Kidney tubule cell (primary cell): ENCODE results near the gene P2RY2.

Experiments used
- DNase-seq: peaks from one replicate; pipeline ENCODE4 v3.0.0-alpha.2; 2018; ENCODE audit warnings: low spot score

Gene P2RY2

GRCh38 chr11:73205661-73206343, 12.3 kb upstream of the P2RY2 start:
- no peak for DNase-seq

GRCh38 chr11:73206801-73207200, 11.3 kb upstream of the P2RY2 start:
- peak; percentile 21 for DNase-seq

- DNase-seq, result no peak
Observed at GRCh38 chr11:73209892-73210291, 8.2 kb upstream of the P2RY2 start.

GRCh38 chr11:73210916-73211667, 7.0 kb upstream of the P2RY2 start:
- no peak for DNase-seq

GRCh38 chr11:73213196-73214143, 4.6 kb upstream of the P2RY2 start:
- DNase-seq, result no peak

GRCh38 chr11:73215191-73216134, 2.6 kb upstream of the P2RY2 start:
- DNase-seq, result no peak

- no peak for DNase-seq
Observed at GRCh38 chr11:73216465-73216864, 1.6 kb upstream of the P2RY2 start.

GRCh38 chr11:73217131-73217809, 811 bp upstream of the P2RY2 start:
- DNase-seq, result no peak

GRCh38 chr11:73217810-73218105, 323 bp upstream of the P2RY2 start:
- DNase-seq, result no peak

- DNase-seq, result no peak
Observed at GRCh38 chr11:73218830-73219215, 742 bp downstream of the P2RY2 start.

GRCh38 chr11:73219396-73220285, 1.6 kb downstream of the P2RY2 start:
- no peak for DNase-seq

GRCh38 chr11:73221451-73221850, 3.4 kb downstream of the P2RY2 start:
- DNase-seq, result no peak

GRCh38 chr11:73221996-73222395, 3.9 kb downstream of the P2RY2 start:
- DNase-seq, result no peak

GRCh38 chr11:73223998-73224730, 6.1 kb downstream of the P2RY2 start:
- DNase-seq, result no peak

GRCh38 chr11:73225001-73225686, 7.1 kb downstream of the P2RY2 start:
- DNase-seq, result peak; percentile 26

- no peak for DNase-seq
Observed at GRCh38 chr11:73225851-73226250, 7.8 kb downstream of the P2RY2 start.

GRCh38 chr11:73226297-73227006, 8.4 kb downstream of the P2RY2 start:
- DNase-seq, result no peak
